ENCODE results near the gene OR5D14. TPM values are rescaled to one million over a fixed set of nuclear protein-coding genes. Genes with fewer than 3 reads are reported as not detected.

Gene OR5D14
- total RNA-seq, 3 donors from 2014 or later (not counting 1 experiment from before 2014, with no cell fraction given): not detected

- Histone ChIP-seq H3K4me1 (ENCODE audit: control insufficient read depth, insufficient read depth, low read length) (no peaks in the 10 kb centered on the region), H3K27me3 (ENCODE audit: control insufficient read depth, insufficient read depth, low read length) (no peaks in the 10 kb centered on the region), H3K9me3 (ENCODE audit: control insufficient read depth, insufficient read depth, low read length) (peaks cover 9% of the 10 kb centered on the region), H3K4me3 (ENCODE audit: low read length) (no peak overlapping the region), H3K27ac (ENCODE audit: low read length) (no peak overlapping the region), H3K36me3 (ENCODE audit: control insufficient read depth, insufficient read depth, low read length) (no peaks in the 10 kb centered on the region)
- DNase-seq (no peak), ATAC-seq (no peak)
- 100% methylated on average over 1 of the region's 1 CpG for WGBS (ENCODE audit: insufficient coverage)
- Mint-ChIP-seq H3K4me1 (no peaks in the 10 kb centered on the region), H3K27me3 (ENCODE audit: low read depth in 2 of 2) (no peaks in the 10 kb centered on the region), H3K4me3 (no peak overlapping the region), H3K27ac (no peak overlapping the region), H3K9me3 (peaks cover 12 to 23% of the 10 kb centered on the region in 2 donors), H3K36me3 (peaks cover 15% of the 10 kb centered on the region)
- TF ChIP-seq, protein P1, sequence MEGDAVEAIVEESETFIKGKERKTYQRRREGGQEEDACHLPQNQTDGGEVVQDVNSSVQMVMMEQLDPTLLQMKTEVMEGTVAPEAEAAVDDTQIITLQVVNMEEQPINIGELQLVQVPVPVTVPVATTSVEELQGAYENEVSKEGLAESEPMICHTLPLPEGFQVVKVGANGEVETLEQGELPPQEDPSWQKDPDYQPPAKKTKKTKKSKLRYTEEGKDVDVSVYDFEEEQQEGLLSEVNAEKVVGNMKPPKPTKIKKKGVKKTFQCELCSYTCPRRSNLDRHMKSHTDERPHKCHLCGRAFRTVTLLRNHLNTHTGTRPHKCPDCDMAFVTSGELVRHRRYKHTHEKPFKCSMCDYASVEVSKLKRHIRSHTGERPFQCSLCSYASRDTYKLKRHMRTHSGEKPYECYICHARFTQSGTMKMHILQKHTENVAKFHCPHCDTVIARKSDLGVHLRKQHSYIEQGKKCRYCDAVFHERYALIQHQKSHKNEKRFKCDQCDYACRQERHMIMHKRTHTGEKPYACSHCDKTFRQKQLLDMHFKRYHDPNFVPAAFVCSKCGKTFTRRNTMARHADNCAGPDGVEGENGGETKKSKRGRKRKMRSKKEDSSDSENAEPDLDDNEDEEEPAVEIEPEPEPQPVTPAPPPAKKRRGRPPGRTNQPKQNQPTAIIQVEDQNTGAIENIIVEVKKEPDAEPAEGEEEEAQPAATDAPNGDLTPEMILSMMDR (IDR thresholded peaks at IDR 0.05): no peak
- intact Hi-C loops (cut with micrococcal nuclease): no loop called here
These were observed 10.9 kb downstream of the OR5D14 start for GRCh38 chr11:55806248-55806647.

DNA sequence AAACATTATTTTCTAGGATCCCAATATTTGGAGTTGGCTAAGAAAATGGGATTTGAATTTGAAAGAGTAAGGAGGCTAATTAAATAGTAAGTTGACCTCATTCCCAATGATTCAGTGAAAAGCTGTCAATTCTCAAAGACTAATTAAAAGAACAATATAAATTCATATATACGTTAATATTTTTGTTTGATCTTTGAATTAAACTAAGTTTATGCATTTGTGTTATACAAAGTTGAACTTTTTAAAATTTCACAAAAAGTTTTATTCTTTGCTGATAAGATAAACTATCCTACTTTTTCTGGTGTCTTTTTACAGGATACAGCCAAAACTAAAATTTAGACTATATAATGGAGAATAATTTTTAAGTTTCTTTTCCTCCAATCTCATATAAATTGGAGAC, 15.7 kb downstream of the OR5D14 start, which contains the start of gene OR5L1:
Gene OR5L1, plus strand, starts transcription at position 301 of the 400 bp plus-strand sequence. CDS start 100 bp downstream, outside the sequence.
- no peak within 1 kb of the TSS for H3K4me3 Mint-ChIP-seq
- H3K4me1 Mint-ChIP-seq: no peaks in the 10 kb centered on the region
- no CpG with 5 or more reads among the region's 1 CpG for WGBS (ENCODE audit: insufficient coverage)
- H3K27ac Mint-ChIP-seq: no peak within 1 kb of the TSS
- intact Hi-C loops (cut with micrococcal nuclease): no loop called here
- H3K9me3 Mint-ChIP-seq: peaks cover 14 to 22% of the 10 kb centered on the region in 2 donors
- Histone ChIP-seq H3K27ac (ENCODE audit: low read length) (no peak within 1 kb of the TSS), H3K27me3 (ENCODE audit: control insufficient read depth, insufficient read depth, low read length) (no peaks in the 10 kb centered on the region), H3K36me3 (ENCODE audit: control insufficient read depth, insufficient read depth, low read length) (no peaks in the 10 kb centered on the region), H3K4me1 (ENCODE audit: control insufficient read depth, insufficient read depth, low read length) (no peaks in the 10 kb centered on the region), H3K4me3 (ENCODE audit: low read length) (no peak within 1 kb of the TSS), H3K9me3 (ENCODE audit: control insufficient read depth, insufficient read depth, low read length) (peaks cover 9% of the 10 kb centered on the region)
- DNase-seq: no peak
- no peak for ATAC-seq
- TF ChIP-seq, protein P1 (IDR thresholded peaks at IDR 0.05): no peak
- no peaks in the 10 kb centered on the region for H3K27me3 Mint-ChIP-seq (ENCODE audit: low read depth in 2 of 2)
- peaks cover 18% of the 10 kb centered on the region for H3K36me3 Mint-ChIP-seq

DNA sequence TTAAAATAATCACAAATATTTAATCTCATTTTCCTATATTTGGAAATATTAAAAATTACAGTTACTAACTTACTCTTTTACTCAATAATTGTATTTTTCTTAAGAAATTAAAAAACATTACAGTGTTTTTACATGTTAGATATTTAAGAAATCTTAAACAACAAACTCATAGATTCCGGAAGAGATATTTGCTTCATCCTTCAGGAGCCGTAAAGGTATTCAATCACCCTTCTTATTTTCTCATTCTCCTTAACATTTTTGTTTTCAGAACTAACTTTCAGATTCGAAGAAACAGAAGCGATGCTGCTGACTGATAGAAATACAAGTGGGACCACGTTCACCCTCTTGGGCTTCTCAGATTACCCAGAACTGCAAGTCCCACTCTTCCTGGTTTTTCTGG, 24.0 kb downstream of the OR5D14 start, which contains the start of gene OR5D18:
Gene OR5D18, plus strand, starts transcription at position 301 of the 400 bp plus-strand sequence. Its CDS starts 0 bp downstream, at position 301.
- WGBS (ENCODE audit: insufficient coverage): 76% methylated on average over 5 of the region's 5 CpGs
- intact Hi-C loops (cut with micrococcal nuclease): no loop called here
- Mint-ChIP-seq H3K4me1 (no peaks in the 10 kb centered on the region), H3K27me3 (ENCODE audit: low read depth in 2 of 2) (no peaks in the 10 kb centered on the region), H3K36me3 (peaks cover 36% of the 10 kb centered on the region), H3K9me3 (peaks cover 19 to 20% of the 10 kb centered on the region in 2 donors), H3K4me3 (no peak within 1 kb of the TSS), H3K27ac (no peak within 1 kb of the TSS)
- ATAC-seq (no peak), DNase-seq (no peak)
- no peaks in the 10 kb centered on the region for H3K27me3 ChIP-seq (ENCODE audit: control insufficient read depth, insufficient read depth, low read length)
- H3K9me3 ChIP-seq (ENCODE audit: control insufficient read depth, insufficient read depth, low read length): peaks cover 2% of the 10 kb centered on the region
- H3K36me3 ChIP-seq (ENCODE audit: control insufficient read depth, insufficient read depth, low read length): no peaks in the 10 kb centered on the region
- TF ChIP-seq, protein P1 (IDR thresholded peaks at IDR 0.05): no peak
- H3K27ac ChIP-seq (ENCODE audit: low read length): no peak within 1 kb of the TSS
- no peaks in the 10 kb centered on the region for H3K4me1 ChIP-seq (ENCODE audit: control insufficient read depth, insufficient read depth, low read length)
- H3K4me3 ChIP-seq (ENCODE audit: low read length): no peak within 1 kb of the TSS

- no peaks in the 10 kb centered on the region for H3K27me3 Mint-ChIP-seq (ENCODE audit: low read depth in 2 of 2)
- H3K9me3 ChIP-seq (ENCODE audit: control insufficient read depth, insufficient read depth, low read length): peaks cover 6% of the 10 kb centered on the region
- H3K4me1 ChIP-seq (ENCODE audit: control insufficient read depth, insufficient read depth, low read length): no peaks in the 10 kb centered on the region
- H3K4me1 Mint-ChIP-seq: no peaks in the 10 kb centered on the region
- TF ChIP-seq, protein P1 (IDR thresholded peaks at IDR 0.05): no peak
- peaks cover 10 to 21% of the 10 kb centered on the region in 2 donors for H3K9me3 Mint-ChIP-seq
- H3K4me3 ChIP-seq (ENCODE audit: low read length): no peak within 1 kb of the TSS
- intact Hi-C loops (cut with micrococcal nuclease): no loop called here
- H3K4me3 Mint-ChIP-seq: no peak within 1 kb of the TSS
- no peaks in the 10 kb centered on the region for H3K27me3 ChIP-seq (ENCODE audit: control insufficient read depth, insufficient read depth, low read length)
- DNase-seq: no peak
- no peaks in the 10 kb centered on the region for H3K36me3 Mint-ChIP-seq
- no peak within 1 kb of the TSS for H3K27ac ChIP-seq (ENCODE audit: low read length)
- no peak within 1 kb of the TSS for H3K27ac Mint-ChIP-seq
- ATAC-seq: no peak
- H3K36me3 ChIP-seq (ENCODE audit: control insufficient read depth, insufficient read depth, low read length): no peaks in the 10 kb centered on the region
These were observed 31.6 kb downstream of the OR5D14 start, which contains the start of gene OR5L2 for GRCh38 chr11:55826919-55827318. OR5L2 (plus strand) TSS chr11:55827219; CDS start chr11:55827219, 0 bp downstream.
